Measurements from ENCODE around the gene BICD1.
A peak's percentile ranks its signal among the peaks of the same experiment; 100 is the strongest.

The BICD1 gene

GRCh38 chr12:32418221-32418620, 311.6 kb downstream of the BICD1 start:
- no peak for DNase-seq (ENCODE audit: low read depth, low spot score)
- Histone ChIP-seq H3K4me3 (ENCODE audit: insufficient read length, low read depth) (no peak overlapping the region), H3K9ac (ENCODE audit: insufficient read length, low read depth) (no peak overlapping the region), H3K36me3 (ENCODE audit: insufficient read depth, insufficient read length, low read length) (peaks cover 6% of the 10 kb centered on the region), H3K9me3 (ENCODE audit: insufficient read depth, low read length) (no peaks in the 10 kb centered on the region), H3K27me3 (ENCODE audit: insufficient read depth, insufficient read length) (no peaks in the 10 kb centered on the region), H3K4me1 (ENCODE audit: insufficient read depth, insufficient read length) (peaks cover 16% of the 10 kb centered on the region)
- TF ChIP-seq YY1 (IDR thresholded peaks at IDR 0.05; ENCODE audit: insufficient read depth, insufficient read length) (no peak), ZNF274 (IDR thresholded peaks at IDR 0.05; ENCODE audit: low read depth, low read length) (no peak), SUZ12 (IDR thresholded peaks at IDR 0.05; ENCODE audit: extremely low read depth, insufficient read depth, insufficient read length) (no peak)

DNA sequence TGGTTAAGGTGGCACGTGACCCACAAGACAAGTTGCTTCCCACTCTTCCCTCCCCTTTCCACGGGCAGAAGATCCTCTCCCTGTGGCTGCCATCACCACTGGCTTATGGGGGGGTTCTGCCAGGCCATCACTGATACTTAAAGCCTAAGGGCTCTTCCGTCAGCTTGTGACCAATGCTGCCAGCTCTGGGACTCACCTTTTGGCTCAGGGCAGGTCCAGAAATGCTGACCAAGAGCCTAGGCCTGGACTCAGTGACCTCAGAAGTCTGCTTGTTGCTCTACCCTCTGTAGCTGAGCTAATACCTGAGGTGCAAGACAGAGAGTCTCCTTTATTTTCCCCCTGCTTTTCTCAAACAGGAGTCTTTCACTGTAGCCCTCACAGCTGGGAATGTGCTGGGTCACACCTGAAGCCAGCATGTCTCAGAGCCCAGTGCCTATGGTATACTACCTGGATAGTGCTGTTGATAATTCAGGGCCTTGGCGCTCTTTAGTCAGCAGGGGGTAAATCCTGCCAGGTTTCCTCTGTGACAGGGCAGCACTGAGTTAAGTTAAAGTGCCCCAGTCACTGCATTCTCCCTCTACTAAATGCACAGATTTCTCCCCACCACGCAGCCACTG, 312.4 kb downstream of the BICD1 start:
- Histone ChIP-seq H3K9ac (ENCODE audit: insufficient read length, low read depth) (peak overlapping the region; percentile 37), H3K4me3 (ENCODE audit: insufficient read length, low read depth) (no peak overlapping the region), H3K27me3 (ENCODE audit: insufficient read depth, insufficient read length) (no peaks in the 10 kb centered on the region), H3K4me1 (ENCODE audit: insufficient read depth, insufficient read length) (peaks cover 16% of the 10 kb centered on the region), H3K36me3 (ENCODE audit: insufficient read depth, insufficient read length, low read length) (peaks cover 6% of the 10 kb centered on the region), H3K9me3 (ENCODE audit: insufficient read depth, low read length) (0 out of 2 replicates have a peak, but pooled peaks cover 3% of the 10 kb centered on the region)
- no peak for TF ChIP-seq SUZ12 (IDR thresholded peaks at IDR 0.05; ENCODE audit: extremely low read depth, insufficient read depth, insufficient read length)
- TF ChIP-seq ZNF274 (IDR thresholded peaks at IDR 0.05; ENCODE audit: low read depth, low read length), result no peak
- TF ChIP-seq YY1 (IDR thresholded peaks at IDR 0.05; ENCODE audit: insufficient read depth, insufficient read length), result no peak
- DNase-seq (ENCODE audit: low read depth, low spot score), result no peak

DNA sequence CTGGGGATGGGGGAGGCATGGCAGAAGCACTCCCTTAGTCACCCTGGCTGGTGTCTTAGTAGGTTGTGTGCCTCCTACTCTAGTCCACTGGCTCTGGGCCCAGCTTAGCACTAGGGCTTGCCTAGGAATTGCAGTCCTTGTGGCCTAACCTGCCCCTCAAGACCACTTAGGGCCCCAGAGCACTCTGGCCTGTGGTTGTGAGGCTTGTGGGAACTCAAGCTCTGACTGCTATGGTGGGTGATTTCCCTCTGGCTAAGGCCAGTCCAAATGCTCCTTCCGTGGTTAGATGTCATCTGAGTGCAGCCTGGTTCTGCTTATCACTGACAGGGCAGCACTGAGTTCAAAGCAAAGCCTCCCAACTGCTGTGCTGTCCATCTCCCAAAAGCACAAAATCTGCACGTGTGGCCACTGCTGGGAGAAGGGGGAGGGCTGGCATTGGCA, 312.9 kb downstream of the BICD1 start:
- Histone ChIP-seq H3K9ac (ENCODE audit: insufficient read length, low read depth) (peak overlapping the region; percentile 37), H3K9me3 (ENCODE audit: insufficient read depth, low read length) (0 out of 2 replicates have a peak, but pooled peaks cover 6% of the 10 kb centered on the region), H3K36me3 (ENCODE audit: insufficient read depth, insufficient read length, low read length) (peaks cover 6% of the 10 kb centered on the region), H3K4me1 (ENCODE audit: insufficient read depth, insufficient read length) (peaks cover 16% of the 10 kb centered on the region), H3K27me3 (ENCODE audit: insufficient read depth, insufficient read length) (no peaks in the 10 kb centered on the region), H3K4me3 (ENCODE audit: insufficient read length, low read depth) (no peak overlapping the region)
- no peak for DNase-seq (ENCODE audit: low read depth, low spot score)
- TF ChIP-seq SUZ12 (IDR thresholded peaks at IDR 0.05; ENCODE audit: extremely low read depth, insufficient read depth, insufficient read length), result no peak

DNA sequence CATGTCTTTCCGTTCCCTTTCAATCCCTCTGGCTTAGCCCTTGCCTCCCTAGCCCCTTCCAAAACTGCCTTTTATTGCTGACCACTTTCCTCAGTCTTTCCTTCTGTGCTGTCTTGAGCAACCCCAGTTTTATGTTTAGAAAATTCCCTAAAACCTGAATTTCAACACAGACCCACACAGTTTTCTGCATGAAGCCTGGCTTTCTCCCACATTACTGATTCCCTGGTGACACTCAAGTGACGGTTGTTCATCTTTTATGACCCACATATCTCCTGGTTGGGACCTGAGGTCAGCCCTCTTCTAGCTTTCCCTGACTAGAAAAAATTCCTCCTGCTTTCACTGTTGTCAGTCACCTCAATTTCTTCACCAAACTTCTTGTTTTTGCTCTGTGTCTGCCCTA, 313.7 kb downstream of the BICD1 start:
- peaks cover 16% of the 10 kb centered on the region for H3K4me1 ChIP-seq (ENCODE audit: insufficient read depth, insufficient read length)
- DNase-seq (ENCODE audit: low read depth, low spot score), result no peak
- H3K27me3 ChIP-seq (ENCODE audit: insufficient read depth, insufficient read length), result no peaks in the 10 kb centered on the region
- peaks cover 10% of the 10 kb centered on the region; the same call in 1 of the 2 replicates for H3K9me3 ChIP-seq (ENCODE audit: insufficient read depth, low read length)
- H3K4me3 ChIP-seq (ENCODE audit: insufficient read length, low read depth), result no peak overlapping the region
- TF ChIP-seq YY1 (IDR thresholded peaks at IDR 0.05; ENCODE audit: insufficient read depth, insufficient read length) (no peak), SUZ12 (IDR thresholded peaks at IDR 0.05; ENCODE audit: extremely low read depth, insufficient read depth, insufficient read length) (no peak), ZNF274 (IDR thresholded peaks at IDR 0.05; ENCODE audit: low read depth, low read length) (no peak)
- H3K9ac ChIP-seq (ENCODE audit: insufficient read length, low read depth), result no peak overlapping the region
- H3K36me3 ChIP-seq (ENCODE audit: insufficient read depth, insufficient read length, low read length), result peaks cover 6% of the 10 kb centered on the region

- Histone ChIP-seq H3K4me1 (ENCODE audit: insufficient read depth, insufficient read length) (peaks cover 13% of the 10 kb centered on the region), H3K27me3 (ENCODE audit: insufficient read depth, insufficient read length) (no peaks in the 10 kb centered on the region), H3K4me3 (ENCODE audit: insufficient read length, low read depth) (no peak overlapping the region), H3K9me3 (ENCODE audit: insufficient read depth, low read length) (peaks cover 26% of the 10 kb centered on the region), H3K36me3 (ENCODE audit: insufficient read depth, insufficient read length, low read length) (peaks cover 5% of the 10 kb centered on the region), H3K9ac (ENCODE audit: insufficient read length, low read depth) (no peak overlapping the region)
- no peak for TF ChIP-seq YY1 (IDR thresholded peaks at IDR 0.05; ENCODE audit: insufficient read depth, insufficient read length)
- no peak for TF ChIP-seq ZNF274 (IDR thresholded peaks at IDR 0.05; ENCODE audit: low read depth, low read length)
- no peak for TF ChIP-seq SUZ12 (IDR thresholded peaks at IDR 0.05; ENCODE audit: extremely low read depth, insufficient read depth, insufficient read length)
- no peak for DNase-seq (ENCODE audit: low read depth, low spot score)
Measured at GRCh38 chr12:32423559-32423958, 316.9 kb downstream of the BICD1 start.

- DNase-seq (ENCODE audit: low read depth, low spot score), result no peak
- Histone ChIP-seq H3K4me1 (ENCODE audit: insufficient read depth, insufficient read length) (peaks cover 7% of the 10 kb centered on the region), H3K27me3 (ENCODE audit: insufficient read depth, insufficient read length) (no peaks in the 10 kb centered on the region), H3K4me3 (ENCODE audit: insufficient read length, low read depth) (no peak overlapping the region), H3K9me3 (ENCODE audit: insufficient read depth, low read length) (peaks cover 20% of the 10 kb centered on the region), H3K36me3 (ENCODE audit: insufficient read depth, insufficient read length, low read length) (peaks cover 4% of the 10 kb centered on the region), H3K9ac (ENCODE audit: insufficient read length, low read depth) (no peak overlapping the region)
- TF ChIP-seq SUZ12 (IDR thresholded peaks at IDR 0.05; ENCODE audit: extremely low read depth, insufficient read depth, insufficient read length) (no peak), ZNF274 (IDR thresholded peaks at IDR 0.05; ENCODE audit: low read depth, low read length) (no peak), YY1 (IDR thresholded peaks at IDR 0.05; ENCODE audit: insufficient read depth, insufficient read length) (no peak)
Measured at GRCh38 chr12:32431025-32431424, 324.4 kb downstream of the BICD1 start.

Data from NT2/D1 (cell line).